ENCODE data around the gene LPCAT1. TPM values are rescaled to one million over a fixed set of nuclear protein-coding genes. Genes with fewer than 3 reads are reported as not detected.

LPCAT1 gene
- total RNA-seq, 1 experiment from 2014 or later = 75.0 TPM

GRCh38 chr5:1472964-1473628, 50.7 kb downstream of the LPCAT1 start:
- BruUV-seq (replicated peaks) = no TSS peak
- no peak for ATAC-seq
- ChIA-PET CTCF (no interaction called here), POLR2A (no interaction called here), RAD21 (ENCODE audit: low non-redundant PET in 1 of 2, low total read pairs in 2 of 2, uncharacterized antibody in 2 of 2, unreplicated experiment in 2 of 2) (no interaction called here)
- H3K36me3 ChIP-seq (ENCODE audit: control insufficient read depth in 1 of 2, insufficient read depth in 2 of 2, low read length in 2 of 2) = peaks cover 14 to 24% of the 10 kb centered on the region in 2 experiments; a peak in 3 of 4 replicates
- H3K9me3 ChIP-seq (ENCODE audit: control insufficient read depth in 1 of 2, insufficient read depth in 1 of 2, low read depth in 1 of 2, low read length in 2 of 2) = no peaks in the 10 kb centered on the region
- no peaks in the 10 kb centered on the region for H3K9me2 ChIP-seq (ENCODE audit: insufficient read depth)
- no peak overlapping the region for H2AFZ ChIP-seq (ENCODE audit: low read depth, low read length, poor library complexity, severe bottlenecking)
- H3K4me3 ChIP-seq (replicated peaks in 1 of 2; ENCODE audit: low read depth in 1 of 2, low read length in 2 of 2) = no peak overlapping the region
- no peak for TF ChIP-seq POLR2A (IDR thresholded peaks at IDR 0.05; ENCODE audit: borderline replicate concordance, extremely low read depth, insufficient read depth, insufficient read length)
- no peak for DNase-seq (ENCODE audit: low read depth, low spot score)
- H4K20me1 ChIP-seq (ENCODE audit: insufficient read depth) = no peaks in the 10 kb centered on the region
- no peaks in the 10 kb centered on the region for H3K4me1 ChIP-seq (ENCODE audit: control insufficient read depth in 1 of 2, insufficient read depth in 2 of 2, low read length in 2 of 2)
- H3K9ac ChIP-seq (ENCODE audit: low read length) = no peak overlapping the region
- no peak overlapping the region for H3K27ac ChIP-seq (ENCODE audit: low read depth, low read length)
- H3K4me2 ChIP-seq (ENCODE audit: low read length) = no peak overlapping the region
- no peaks in the 10 kb centered on the region for H3K27me3 ChIP-seq (ENCODE audit: insufficient read depth, low read length)
- H3K79me2 ChIP-seq (ENCODE audit: insufficient read depth, low read length) = no peaks in the 10 kb centered on the region
- intact Hi-C loops (cut with micrococcal nuclease) = no loop called here

GRCh38 chr5:1471997-1472963, 51.5 kb downstream of the LPCAT1 start:
- no peak overlapping the region for H3K27ac ChIP-seq (ENCODE audit: low read depth, low read length)
- no peak for ATAC-seq
- ChIA-PET RAD21 (ENCODE audit: low non-redundant PET in 1 of 2, low total read pairs in 2 of 2, uncharacterized antibody in 2 of 2, unreplicated experiment in 2 of 2) (no interaction called here), CTCF (no interaction called here), POLR2A (no interaction called here)
- no peaks in the 10 kb centered on the region for H3K9me2 ChIP-seq (ENCODE audit: insufficient read depth)
- H3K9me3 ChIP-seq (ENCODE audit: control insufficient read depth in 1 of 2, insufficient read depth in 1 of 2, low read depth in 1 of 2, low read length in 2 of 2) = no peaks in the 10 kb centered on the region
- H4K20me1 ChIP-seq (ENCODE audit: insufficient read depth) = no peaks in the 10 kb centered on the region
- no peak for DNase-seq (ENCODE audit: low read depth, low spot score)
- peaks cover 14 to 21% of the 10 kb centered on the region in 2 experiments; a peak in 3 of 4 replicates for H3K36me3 ChIP-seq (ENCODE audit: control insufficient read depth in 1 of 2, insufficient read depth in 2 of 2, low read length in 2 of 2)
- no TSS peak for BruUV-seq (replicated peaks)
- no peaks in the 10 kb centered on the region for H3K27me3 ChIP-seq (ENCODE audit: insufficient read depth, low read length)
- intact Hi-C loops (cut with micrococcal nuclease) = no loop called here
- H3K4me3 ChIP-seq (replicated peaks in 1 of 2; ENCODE audit: low read depth in 1 of 2, low read length in 2 of 2) = no peak overlapping the region
- H2AFZ ChIP-seq (ENCODE audit: low read depth, low read length, poor library complexity, severe bottlenecking) = no peak overlapping the region
- H3K4me1 ChIP-seq (ENCODE audit: control insufficient read depth in 1 of 2, insufficient read depth in 2 of 2, low read length in 2 of 2) = no peaks in the 10 kb centered on the region
- no peak overlapping the region for H3K4me2 ChIP-seq (ENCODE audit: low read length)
- TF ChIP-seq POLR2A (IDR thresholded peaks at IDR 0.05; ENCODE audit: borderline replicate concordance, extremely low read depth, insufficient read depth, insufficient read length) = no peak
- no peak for TF ChIP-seq ZFX (IDR thresholded peaks at IDR 0.05)
- TF ChIP-seq CBX3 (IDR thresholded peaks at IDR 0.05; ENCODE audit: low read depth) = no peak
- TF ChIP-seq TCF7L2 (IDR thresholded peaks at IDR 0.05; ENCODE audit: borderline replicate concordance, extremely low read depth, insufficient read depth, insufficient read length) = no peak
- TF ChIP-seq SP1 (IDR thresholded peaks at IDR 0.05; ENCODE audit: low read depth) = no peak
- no peak for TF ChIP-seq EZH2phosphoT487 (IDR thresholded peaks at IDR 0.05; ENCODE audit: borderline replicate concordance)
- no peak for TF ChIP-seq ZBTB33 (IDR thresholded peaks at IDR 0.05; ENCODE audit: extremely low read depth, insufficient replicate concordance, low read length)
- H3K79me2 ChIP-seq (ENCODE audit: insufficient read depth, low read length) = no peaks in the 10 kb centered on the region
- H3K9ac ChIP-seq (ENCODE audit: low read length) = no peak overlapping the region

Measured in HCT116 (cell line).